Left lung (tissue), 10 donors: ENCODE measurements around the gene RNPEP. TPM values are rescaled to one million over a fixed set of nuclear protein-coding genes. Genes with fewer than 3 reads are reported as not detected.
"Not testable (repeated sequence)": the region's sequence is repeated elsewhere in the genome, so short reads cannot be mapped to it uniquely, and the experiment has no call there.

ENCODE experiments used
- ATAC-seq: fragments of 200-7000 bp; cut with Tn5 transposase; one replicate; pipeline ENCODE4 v1.9.1; 2020; ENCODE audit warnings: moderate library complexity
- DNase-seq, 4 donors: peaks; one replicate each; pipeline ENCODE4 v3.0.0-alpha.2; 2013 to 2020
- H3K27ac ChIP-seq, 2 donors: fragments of 200-600 bp; sonication (generic) in 1 of 2; one replicate each; pipeline versions ENCODE4 v1.5.0 to v1.8.0; 2020 to 2021
- H3K27me3 ChIP-seq, 2 donors: fragments of 200-600 bp; sonication (generic) in 1 of 2; one replicate each; pipeline versions ENCODE4 v1.5.0 to v1.8.0; 2020 to 2021
- H3K36me3 ChIP-seq, 2 donors: fragments of 200-600 bp; sonication (generic) in 1 of 2; one replicate each; pipeline versions ENCODE4 v1.5.0 to v1.8.0; 2020 to 2021
- H3K4me1 ChIP-seq, 2 donors: fragments of 200-600 bp; one replicate each; pipeline ENCODE4 v1.8.0; 2021
- H3K4me3 ChIP-seq, 2 donors: fragments of 200-600 bp; sonication (generic) in 1 of 2; one replicate each; pipeline versions ENCODE4 v1.5.0 to v1.8.0; 2020 to 2021; ENCODE audit warnings: mild to moderate bottlenecking in 1 of 2
- H3K9me3 ChIP-seq, 2 donors: fragments of 200-600 bp; sonication (generic) in 1 of 2; one replicate each; pipeline versions ENCODE4 v1.5.0 to v1.8.0; 2020 to 2021
- CTCF ChIP-seq, 2 donors: fragments of 200-600 bp; sonication (generic) in 1 of 2; IDR thresholded peaks; one replicate each; pipeline versions ENCODE4 v1.5.0 to v1.8.0; 2021; ENCODE audit warnings: antibody characterized with exemption in 2 of 2
- intact Hi-C, 2 donors: fragments of 100-400 bp; cut with DNase I; formaldehyde crosslinking; loops; one replicate each; pipeline versions ENCODE4 v1.11.2 to v1.14.2; 2022
- microRNA-seq, 2 donors: library from miRNA; unstranded; fragments of <30 nt; microRNA quantifications; one replicate each; pipeline ENCODE4, GENCODE V29; 2019
- polyA plus RNA-seq, 6 donors: library from polyadenylated mRNA; unstranded; fragments of 120-200 nt; gene quantifications; one replicate each; pipeline ENCODE4 v1.2.1, GENCODE V29; 2013; ENCODE audit not compliant: insufficient read length in 6 of 6
- total RNA-seq, 2 donors: library from RNA; stranded (reverse); fragmentation: NEBNext Ultra II Directional; extraction: Animal tissue kit (Norgen Biotek cat#: 25700); gene quantifications; one replicate each; pipeline ENCODE4 v1.2.1, GENCODE V29; 2021
- donor health status: DM: no; HTN: yes; CAD: no.
- donor health status: DM: no; HTN: no; CAD: no.

Gene RNPEP
- total and polyA plus RNA-seq, 8 donors = 56.0 to 81.2 (median 65.3) TPM

- no peak for TF ChIP-seq CTCF (IDR thresholded peaks at IDR 0.05)
- Histone ChIP-seq H3K27me3 (peaks cover 0 to 4% of the 10 kb centered on the region in 2 donors), H3K27ac (peak overlapping the region; percentile 64 to 77), H3K4me3 (no peak overlapping the region), H3K9me3 (no peaks in the 10 kb centered on the region), H3K36me3 (no peaks in the 10 kb centered on the region), H3K4me1 (peaks cover 0 to 4% of the 10 kb centered on the region in 2 donors)
- intact Hi-C loops = no loop called here
- ATAC-seq = peak; percentile 8
- no peak for DNase-seq
Measured at GRCh38 chr1:202046748-202047708, 64.6 kb downstream of the RNPEP start.

GRCh38 chr1:202047977-202048376, 65.5 kb downstream of the RNPEP start:
- Histone ChIP-seq H3K4me1 (peaks cover 0 to 4% of the 10 kb centered on the region in 2 donors), H3K4me3 (no peak overlapping the region), H3K9me3 (no peaks in the 10 kb centered on the region), H3K36me3 (no peaks in the 10 kb centered on the region), H3K27me3 (peaks cover 0 to 4% of the 10 kb centered on the region in 2 donors), H3K27ac (no peak overlapping the region)
- no peak for TF ChIP-seq CTCF (IDR thresholded peaks at IDR 0.05)
- ATAC-seq (no peak), DNase-seq (no peak)
- intact Hi-C loops = no loop called here

- Histone ChIP-seq H3K4me3 (no peak overlapping the region), H3K36me3 (no peaks in the 10 kb centered on the region), H3K9me3 (no peaks in the 10 kb centered on the region), H3K27me3 (peaks cover 0 to 4% of the 10 kb centered on the region in 2 donors), H3K27ac (peak overlapping the region; percentile 15 to 45), H3K4me1 (peaks cover 0 to 4% of the 10 kb centered on the region in 2 donors)
- ATAC-seq (peak; percentile 70), DNase-seq (peak in 1 of 4 donors; percentile 82)
- TF ChIP-seq CTCF (IDR thresholded peaks at IDR 0.05) = no peak
- intact Hi-C loops = no loop called here
Measured at GRCh38 chr1:202049129-202049528, 66.7 kb downstream of the RNPEP start.

- H3K4me1 ChIP-seq = no peaks in the 10 kb centered on the region
- DNase-seq (peak in 1 of 4 donors; percentile 9), ATAC-seq (no peak)
- no peak overlapping the region for H3K27ac ChIP-seq
- no peak overlapping the region for H3K4me3 ChIP-seq
- peaks cover 0 to under 1% of the 10 kb centered on the region in 2 donors for H3K27me3 ChIP-seq
- H3K36me3 ChIP-seq = no peaks in the 10 kb centered on the region
- no peak for TF ChIP-seq CTCF (IDR thresholded peaks at IDR 0.05)
- intact Hi-C loops = no loop called here
- no peaks in the 10 kb centered on the region for H3K9me3 ChIP-seq
Measured at GRCh38 chr1:202054094-202054493, 71.6 kb downstream of the RNPEP start.

GRCh38 chr1:202054673-202055072, 72.2 kb downstream of the RNPEP start:
- H3K9me3 ChIP-seq, H3K36me3 ChIP-seq, intact Hi-C loops, ATAC-seq, H3K27ac ChIP-seq, H3K27me3 ChIP-seq, H3K4me1 ChIP-seq, H3K4me3 ChIP-seq: not testable (repeated sequence)
- peak in 1 of 4 donors; percentile 2 for DNase-seq

Small RNA genes lying within 50 kb of the gene (microRNA-seq; reads per million reads assigned to microRNA genes)
- gene MIR6740 = 0.41 to 0.50 reads per million in 2 donors

Other genes starting within 250 kb of the RNPEP start
- 10 to 100 TPM; 49.3 to 59.2 TPM for gene IPO9, start 153.5 kb upstream of the RNPEP start, total RNA-seq
- gene IPO9, start 153.5 kb upstream of the RNPEP start, polyA plus RNA-seq = 10 to 100 TPM; 73.1 to 94.0 (median 87.9) TPM
- 10 to 100 TPM; 12.7 to 26.1 TPM for gene SHISA4, start 93.8 kb upstream of the RNPEP start, total RNA-seq
- 10 to 100 TPM; 15.7 to 20.8 (median 19.3) TPM for gene SHISA4, start 93.8 kb upstream of the RNPEP start, polyA plus RNA-seq
- 10 to 100 TPM; 17.9 to 20.8 TPM for gene LMOD1, start 36.1 kb upstream of the RNPEP start, total RNA-seq
- 1 to 10 TPM; 3.3 to 5.7 (median 4.6) TPM for gene LMOD1, start 36.1 kb upstream of the RNPEP start, polyA plus RNA-seq
- 10 to 100 TPM; 42.6 to 56.7 TPM for gene TIMM17A, start 27.1 kb upstream of the RNPEP start, total RNA-seq
- gene TIMM17A, start 27.1 kb upstream of the RNPEP start, polyA plus RNA-seq = 10 to 100 TPM; 45.7 to 52.6 (median 50.1) TPM
- gene ELF3, start 27.9 kb downstream of the RNPEP start, total RNA-seq = 100 to 1,000 TPM in 1 of 2 donors, 10 to 100 TPM in 1; 77.6 to 146 TPM
- gene ELF3, start 27.9 kb downstream of the RNPEP start, polyA plus RNA-seq = 100 to 1,000 TPM in 1 of 6 donors, 10 to 100 TPM in 5; 59.7 to 111 (median 77.9) TPM
- under 1 TPM; 0.05 to 0.09 TPM for gene GPR37L1, start 140.3 kb downstream of the RNPEP start, total RNA-seq
- under 1 TPM; 0.09 to 0.20 (median 0.11) TPM for gene GPR37L1, start 140.3 kb downstream of the RNPEP start, polyA plus RNA-seq
- 100 to 1,000 TPM in 1 of 2 donors, 10 to 100 TPM in 1; 91.2 to 112 TPM for gene ARL8A, start 162.1 kb downstream of the RNPEP start, total RNA-seq
- 10 to 100 TPM; 34.3 to 44.1 (median 42.8) TPM for gene ARL8A, start 162.1 kb downstream of the RNPEP start, polyA plus RNA-seq
- 10 to 100 TPM in 1 of 2 donors, 1 to 10 TPM in 1; 2.7 to 11.7 TPM for gene PTPN7, start 178.0 kb downstream of the RNPEP start, total RNA-seq
- 1 to 10 TPM; 1.0 to 1.9 (median 1.4) TPM for gene PTPN7, start 178.0 kb downstream of the RNPEP start, polyA plus RNA-seq
- gene LGR6, start 211.2 kb downstream of the RNPEP start, total RNA-seq = 1 to 10 TPM; 1.5 TPM
- 1 to 10 TPM in 5 of 6 donors, under 1 TPM in 1; 0.75 to 1.8 (median 1.4) TPM for gene LGR6, start 211.2 kb downstream of the RNPEP start, polyA plus RNA-seq